Trophoblast cell (in vitro differentiated cells and primary cell): ENCODE data around the gene WDR82.

Source experiments
- DNase-seq, 2 donors: peaks; one replicate each; pipeline ENCODE4 v3.0.0-alpha.2; 2016
- H2AFZ ChIP-seq: 2 replicates; pipeline ENCODE4 v1.6.1; 2013; ENCODE audit warnings: low read length, moderate library complexity, mild to moderate bottlenecking; ENCODE audit not compliant: insufficient read depth, poor library complexity
- H2AK5ac ChIP-seq: 2 replicates; pipeline ENCODE4 v1.6.1; 2013; ENCODE audit warnings: mild to moderate bottlenecking, low read length
- H2BK120ac ChIP-seq: 2 replicates; pipeline ENCODE4 v1.6.1; 2013; ENCODE audit warnings: low read length, mild to moderate bottlenecking, moderate library complexity; ENCODE audit not compliant: insufficient read depth, poor library complexity
- H2BK12ac ChIP-seq: 2 replicates; pipeline ENCODE4 v1.6.1; 2013; ENCODE audit warnings: mild to moderate bottlenecking, low read length, moderate library complexity
- H2BK5ac ChIP-seq: 2 replicates; pipeline ENCODE4 v1.6.1; 2013; ENCODE audit warnings: low read length, low read depth, moderate library complexity, mild to moderate bottlenecking; ENCODE audit not compliant: poor library complexity
- H3K14ac ChIP-seq: 2 replicates; pipeline ENCODE4 v1.6.1; 2013; ENCODE audit warnings: mild to moderate bottlenecking, low read length
- H3K18ac ChIP-seq: 2 replicates; pipeline ENCODE4 v1.6.1; 2013; ENCODE audit warnings: mild to moderate bottlenecking, low read length
- H3K23ac ChIP-seq: 2 replicates; pipeline ENCODE4 v1.6.1; 2013; ENCODE audit warnings: low read length
- H3K27ac ChIP-seq: 2 replicates; pipeline ENCODE4 v1.5.1; 2013; ENCODE audit warnings: low read depth, mild to moderate bottlenecking, inconsistent platforms, low read length, moderate library complexity
- H3K27me3 ChIP-seq: 2 replicates; pipeline ENCODE4 v1.6.1; 2013; ENCODE audit warnings: inconsistent platforms, mild to moderate bottlenecking, low read length, moderate library complexity; ENCODE audit not compliant: insufficient read depth
- H3K36me3 ChIP-seq, 2 experiments: 1 replicate in 1 of 2; 2 replicates in 1 of 2; pipeline ENCODE4 v1.6.1; 2013; ENCODE audit warnings: low read length in 2 of 2, mild to moderate bottlenecking in 2 of 2, moderate library complexity in 1 of 2; ENCODE audit not compliant: insufficient read depth in 2 of 2, control insufficient read depth in 1 of 2
- H3K4ac ChIP-seq: 2 replicates; pipeline ENCODE4 v1.6.1; 2013; ENCODE audit warnings: low read depth, mild to moderate bottlenecking, low read length, moderate library complexity
- H3K4me1 ChIP-seq, 2 experiments: 1 replicate in 1 of 2; 2 replicates in 1 of 2; pipeline ENCODE4 v1.6.1; 2013; ENCODE audit warnings: low read length in 2 of 2, mild to moderate bottlenecking in 2 of 2, moderate library complexity in 1 of 2; ENCODE audit not compliant: insufficient read depth in 2 of 2, control insufficient read depth in 1 of 2
- H3K4me2 ChIP-seq: 2 replicates; pipeline ENCODE4 v1.6.1; 2013; ENCODE audit warnings: inconsistent platforms, mild to moderate bottlenecking, low read length, moderate library complexity
- H3K4me3 ChIP-seq: 2 replicates; pipeline ENCODE4 v1.5.1; 2013; ENCODE audit warnings: mild to moderate bottlenecking, low read depth, low read length, inconsistent platforms
- H3K79me1 ChIP-seq: one replicate; pipeline ENCODE4 v1.6.1; 2013; ENCODE audit warnings: low read length
- H3K79me2 ChIP-seq: 2 replicates; pipeline ENCODE4 v1.6.1; 2013; ENCODE audit warnings: low read length, mild to moderate bottlenecking; ENCODE audit not compliant: control insufficient read depth, insufficient read depth, poor library complexity
- H3K9ac ChIP-seq: 2 replicates; pipeline ENCODE4 v1.6.1; 2013; ENCODE audit warnings: mild to moderate bottlenecking, low read length
- H3K9me3 ChIP-seq: 2 replicates; pipeline ENCODE4 v1.6.1; 2013; ENCODE audit warnings: low read depth, mild to moderate bottlenecking, control low read depth, inconsistent platforms, low read length; ENCODE audit not compliant: insufficient read depth
- H4K12ac ChIP-seq: 2 replicates; pipeline ENCODE4 v1.6.1; 2013; ENCODE audit warnings: low read depth, mild to moderate bottlenecking, low read length, moderate library complexity
- H4K8ac ChIP-seq: 2 replicates; pipeline ENCODE4 v1.6.1; 2013; ENCODE audit warnings: low read depth, mild to moderate bottlenecking, low read length, moderate library complexity
- H4K91ac ChIP-seq: one replicate; pipeline ENCODE4 v1.6.1; 2013; ENCODE audit warnings: low read depth, mild to moderate bottlenecking, low read length, moderate library complexity
- WGBS: extraction: QIAGEN DNeasy Blood & Tissue Kit; methylation state at CpG from one replicate; pipeline ENCODE4 v1.1.7; 2013; ENCODE audit warnings: missing lambda C conversion rate; ENCODE audit not compliant: insufficient read length, insufficient coverage; ENCODE audit errors: extremely low coverage; 5-methylcytosine and 5-hydroxymethylcytosine counted together

The WDR82 gene

DNA sequence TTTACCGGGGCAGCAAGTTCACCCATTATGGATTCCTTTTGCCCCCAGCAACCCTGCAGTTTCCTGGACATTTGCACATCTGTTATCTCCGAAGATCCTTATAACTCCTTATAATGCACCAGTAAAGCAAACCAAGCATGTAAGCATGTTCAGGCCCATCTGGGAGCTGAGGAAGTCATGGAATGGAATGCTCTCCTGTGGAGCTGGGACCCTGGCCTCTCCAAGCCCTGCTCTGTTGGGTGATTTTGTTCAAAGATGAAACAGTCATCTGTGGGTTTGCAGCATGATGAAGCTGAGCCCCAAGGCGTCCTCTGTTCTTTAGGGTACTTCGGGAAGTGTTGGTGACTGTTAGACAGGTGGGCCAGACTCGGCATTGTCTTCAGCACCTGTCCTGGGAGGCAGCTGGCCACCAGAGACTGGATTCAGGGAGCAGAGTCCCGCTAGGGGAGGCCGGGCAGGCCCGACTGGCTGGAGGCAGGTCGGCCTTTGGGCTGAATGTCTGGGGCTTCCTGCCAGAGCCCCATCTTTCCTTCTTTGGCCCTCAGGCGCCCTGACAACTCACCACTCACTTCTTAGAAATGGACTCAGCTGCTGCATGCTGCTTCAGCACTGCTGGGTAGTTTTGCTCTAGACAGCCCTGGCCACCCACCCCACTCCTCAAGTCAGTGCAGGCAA, 41.6 kb upstream of the WDR82 start:
- no peak overlapping the region for H3K4me3 ChIP-seq
- H3K36me3 ChIP-seq: no peaks in the 10 kb centered on the region
- no peak overlapping the region for H3K14ac ChIP-seq
- H4K8ac ChIP-seq: no peak overlapping the region
- no CpG with 5 or more reads among the region's 10 CpGs for WGBS
- no peak overlapping the region for H2BK12ac ChIP-seq
- no peak overlapping the region for H2AK5ac ChIP-seq
- H2AFZ ChIP-seq: no peak overlapping the region
- no peak overlapping the region for H3K4ac ChIP-seq
- no peak overlapping the region for H2BK5ac ChIP-seq
- H2BK120ac ChIP-seq: no peak overlapping the region
- no peak overlapping the region for H4K12ac ChIP-seq
- no peak overlapping the region for H3K4me2 ChIP-seq
- no peaks in the 10 kb centered on the region for H3K9me3 ChIP-seq
- peaks cover 11% of the 10 kb centered on the region for H3K79me1 ChIP-seq
- no peaks in the 10 kb centered on the region for H3K79me2 ChIP-seq
- H3K23ac ChIP-seq: no peak overlapping the region
- peaks cover 21 to 30% of the 10 kb centered on the region in 2 experiments for H3K4me1 ChIP-seq
- no peak for DNase-seq
- H3K27me3 ChIP-seq: no peaks in the 10 kb centered on the region
- H4K91ac ChIP-seq: no peak overlapping the region
- H3K9ac ChIP-seq: no peak overlapping the region
- H3K27ac ChIP-seq: no peak overlapping the region
- no peak overlapping the region for H3K18ac ChIP-seq

DNA sequence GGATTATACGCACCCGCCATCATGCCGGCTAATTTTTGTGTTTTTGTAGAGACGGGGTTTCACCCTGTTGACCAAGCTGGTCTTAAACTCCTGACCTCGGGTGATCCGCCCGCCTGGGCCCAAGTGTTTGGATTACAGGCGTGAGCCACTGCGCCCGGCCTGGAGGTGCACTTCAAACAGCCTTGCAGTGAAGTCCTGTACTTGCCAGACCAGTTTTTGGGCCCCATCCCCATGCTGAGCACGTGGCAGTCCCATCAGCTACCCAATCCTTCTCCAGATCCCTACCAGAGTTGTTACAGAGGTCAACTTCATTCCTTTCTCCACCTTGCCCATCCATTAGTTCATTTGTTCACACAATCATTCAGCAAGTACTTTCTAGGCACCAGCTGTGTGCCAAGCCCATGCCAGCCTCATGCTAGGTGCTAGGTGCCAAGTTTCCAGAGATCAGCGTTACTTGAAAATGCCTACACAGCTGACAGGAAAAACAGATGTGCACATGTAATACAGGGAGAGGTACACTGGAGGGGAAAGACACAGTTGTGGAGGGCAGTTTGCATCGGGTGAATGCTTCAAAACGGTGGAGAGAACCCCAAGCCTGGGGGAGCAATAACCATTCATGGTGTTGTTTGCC, 39.9 kb upstream of the WDR82 start:
- Histone ChIP-seq H3K36me3 (no peaks in the 10 kb centered on the region), H4K8ac (no peak overlapping the region), H3K23ac (no peak overlapping the region), H3K4me1 (peaks cover 23% of the 10 kb centered on the region in 2 experiments), H3K14ac (no peak overlapping the region), H4K91ac (no peak overlapping the region), H2BK12ac (no peak overlapping the region), H3K27me3 (no peaks in the 10 kb centered on the region), H3K9ac (no peak overlapping the region), H3K4ac (no peak overlapping the region), H4K12ac (no peak overlapping the region), H3K79me2 (no peaks in the 10 kb centered on the region), H3K4me3 (no peak overlapping the region), H3K4me2 (no peak overlapping the region), H2AK5ac (no peak overlapping the region), H3K79me1 (peaks cover 4% of the 10 kb centered on the region), H3K9me3 (no peaks in the 10 kb centered on the region), H2BK5ac (no peak overlapping the region), H3K18ac (no peak overlapping the region), H2BK120ac (no peak overlapping the region), H3K27ac (no peak overlapping the region), H2AFZ (no peak overlapping the region)
- no CpG with 5 or more reads among the region's 14 CpGs for WGBS
- DNase-seq: peak in 1 of 2 donors; percentile 18

DNA sequence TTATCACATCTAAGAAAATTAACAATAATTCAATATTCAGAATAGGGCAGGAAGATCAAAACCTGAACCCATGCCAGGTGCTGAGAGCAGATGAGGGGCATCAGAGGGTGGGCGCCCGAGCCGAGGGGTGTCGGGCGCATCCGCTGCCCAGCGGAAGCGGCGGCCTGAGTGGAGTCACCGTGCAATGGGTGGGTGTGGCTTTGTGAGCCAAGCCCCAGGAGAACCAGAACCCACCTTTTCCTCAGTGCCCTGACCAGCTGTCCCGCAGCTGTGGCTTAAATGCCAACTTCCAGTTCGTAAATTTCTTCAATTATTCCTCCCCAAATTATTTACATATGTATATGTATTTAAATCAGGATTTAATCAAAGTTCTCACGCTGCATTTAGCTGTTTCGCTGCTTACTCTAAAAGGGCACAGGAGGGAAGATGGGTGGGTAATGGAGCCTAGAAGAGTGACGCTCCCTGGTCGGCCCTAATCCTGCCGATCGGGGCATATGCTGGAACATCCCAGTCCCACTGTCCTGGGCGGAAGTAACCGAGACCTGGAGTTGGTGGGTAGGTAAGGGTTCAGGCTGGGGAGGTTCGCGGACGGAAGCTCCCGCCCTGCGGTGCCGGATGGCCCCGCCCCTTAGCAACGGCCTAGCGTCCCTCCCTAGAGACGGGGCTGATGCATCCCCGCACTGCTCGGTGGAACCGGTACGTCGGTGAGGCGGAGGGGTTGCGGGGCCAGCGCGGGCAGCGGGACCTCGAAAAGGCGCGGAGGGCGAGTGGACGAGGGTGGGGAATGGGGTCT, 39.0 kb upstream of the WDR82 start:
- Histone ChIP-seq H3K18ac (peak overlapping the region; percentile 47), H3K9ac (no peak overlapping the region), H3K14ac (peak overlapping the region; percentile 67), H3K4me3 (no peak overlapping the region), H3K4me2 (peak overlapping the region; percentile 59), H4K12ac (peak overlapping the region; percentile 74), H3K27me3 (no peaks in the 10 kb centered on the region), H3K23ac (no peak overlapping the region), H3K79me2 (no peaks in the 10 kb centered on the region), H3K79me1 (peaks cover 4% of the 10 kb centered on the region), H4K8ac (peak overlapping the region; percentile 85), H3K4ac (peak overlapping the region; percentile 57), H3K27ac (no peak overlapping the region), H2BK120ac (peak overlapping the region; percentile 55), H3K36me3 (no peaks in the 10 kb centered on the region), H2BK12ac (peak overlapping the region; percentile 58), H3K9me3 (no peaks in the 10 kb centered on the region), H4K91ac (peak overlapping the region; percentile 88), H3K4me1 (peaks cover 25 to 27% of the 10 kb centered on the region in 2 experiments), H2AK5ac (peak overlapping the region; percentile 73), H2AFZ (peak overlapping the region; percentile 63), H2BK5ac (no peak overlapping the region)
- no CpG with 5 or more reads among the region's 45 CpGs for WGBS
- DNase-seq: peak; percentile 65 to 83

DNA sequence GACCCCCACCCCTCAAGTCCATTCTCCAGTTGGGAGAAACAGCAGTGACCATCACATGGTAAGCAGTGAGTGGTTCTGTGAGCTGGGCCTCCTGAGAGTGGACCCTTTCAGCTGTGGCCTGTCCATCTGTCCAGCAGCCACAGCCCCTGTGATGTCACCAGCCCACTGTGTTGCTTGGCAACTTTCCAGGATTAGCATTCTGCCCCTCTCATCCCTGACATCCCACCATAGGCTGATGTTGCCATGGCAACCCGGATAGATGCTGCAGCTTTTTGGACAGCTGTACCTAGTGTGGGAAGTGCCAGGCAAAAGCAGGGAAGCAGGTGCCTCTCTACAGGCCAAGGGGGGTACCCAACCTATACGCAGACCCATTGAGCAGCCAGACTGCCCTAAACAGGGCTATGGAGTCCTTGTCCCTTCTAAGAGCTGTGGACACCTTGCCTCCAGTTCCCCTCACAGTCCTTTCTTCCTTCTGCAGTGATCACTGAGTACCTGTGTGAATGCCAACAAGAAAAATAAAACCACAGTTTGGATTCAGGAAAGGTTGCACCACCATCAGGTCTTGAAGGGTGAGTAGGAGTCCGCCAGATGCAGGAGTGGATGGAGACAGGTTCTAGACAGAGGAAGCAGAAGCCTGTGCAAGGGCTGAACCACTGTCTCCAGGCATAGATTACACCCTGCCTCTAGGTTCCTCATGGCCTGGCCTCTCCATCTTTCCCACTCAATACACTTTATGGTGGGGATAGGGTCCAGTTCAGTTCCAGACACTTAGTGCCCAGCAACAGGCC, 37.7 kb upstream of the WDR82 start, which contains the start of gene DNAH1:
Gene DNAH1 (plus strand): TSS at position 343 of the 788 bp plus-strand sequence. CDS start 6,124 bp downstream, outside the sequence.
- Histone ChIP-seq H3K27me3 (no peaks in the 10 kb centered on the region), H2BK5ac (no peak within 1 kb of the TSS), H3K4me2 (peak within 1 kb of the TSS; percentile 59), H3K23ac (no peak within 1 kb of the TSS), H3K14ac (peak within 1 kb of the TSS; percentile 67), H2AK5ac (peak within 1 kb of the TSS; percentile 73), H3K79me2 (no peaks in the 10 kb centered on the region), H3K9me3 (no peaks in the 10 kb centered on the region), H2BK120ac (peak within 1 kb of the TSS; percentile 55), H3K4me3 (no peak within 1 kb of the TSS), H3K4ac (peak within 1 kb of the TSS; percentile 57), H2BK12ac (peak within 1 kb of the TSS; percentile 58), H3K27ac (no peak within 1 kb of the TSS), H4K12ac (peak within 1 kb of the TSS; percentile 74), H4K91ac (peak within 1 kb of the TSS; percentile 88), H2AFZ (peak within 1 kb of the TSS; percentile 63), H3K79me1 (peaks cover 4% of the 10 kb centered on the region), H3K18ac (peak within 1 kb of the TSS; percentile 47), H3K4me1 (peaks cover 25 to 27% of the 10 kb centered on the region in 2 experiments), H3K9ac (no peak within 1 kb of the TSS), H3K36me3 (no peaks in the 10 kb centered on the region), H4K8ac (peak within 1 kb of the TSS; percentile 85)
- DNase-seq: no peak
- no CpG with 5 or more reads among the region's 3 CpGs for WGBS
